GM04503 (cell line): Measurements from ENCODE around the gene SLC35E2B.
A peak's percentile ranks its signal among the peaks of the same experiment; 100 is the strongest.
"Not testable (repeated sequence)": the region's sequence is repeated elsewhere in the genome, so short reads cannot be mapped to it uniquely, and the experiment has no call there.

ENCODE experiments used
- DNase-seq: peaks from one replicate; pipeline ENCODE4 v3.0.0-alpha.2; 2012; ENCODE audit warnings: low read depth

The SLC35E2B gene

DNA sequence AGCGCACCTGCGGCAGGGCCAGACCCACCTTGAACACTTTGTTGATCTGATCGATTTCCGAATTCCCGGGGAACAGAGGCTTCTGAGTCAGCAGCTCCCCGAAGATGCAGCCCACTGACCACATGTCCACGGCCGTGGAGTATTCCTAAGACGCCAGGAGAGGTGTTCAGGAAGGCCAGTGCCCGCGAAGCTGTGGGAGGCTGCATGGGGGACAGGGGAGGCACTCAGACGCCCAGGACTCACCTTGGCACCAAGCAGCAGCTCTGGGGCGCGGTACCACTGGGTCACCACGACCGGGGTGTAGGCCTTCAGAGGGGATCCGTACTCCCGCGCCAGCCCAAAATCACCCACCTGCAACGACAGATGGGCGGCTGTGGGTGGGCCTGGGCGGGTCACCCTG lies 11.2 kb upstream of the SLC35E2B start:
- no peak for DNase-seq

- not testable (repeated sequence) for DNase-seq
Observed at GRCh38 chr1:1702506-1702905, 9.9 kb upstream of the SLC35E2B start.

DNA sequence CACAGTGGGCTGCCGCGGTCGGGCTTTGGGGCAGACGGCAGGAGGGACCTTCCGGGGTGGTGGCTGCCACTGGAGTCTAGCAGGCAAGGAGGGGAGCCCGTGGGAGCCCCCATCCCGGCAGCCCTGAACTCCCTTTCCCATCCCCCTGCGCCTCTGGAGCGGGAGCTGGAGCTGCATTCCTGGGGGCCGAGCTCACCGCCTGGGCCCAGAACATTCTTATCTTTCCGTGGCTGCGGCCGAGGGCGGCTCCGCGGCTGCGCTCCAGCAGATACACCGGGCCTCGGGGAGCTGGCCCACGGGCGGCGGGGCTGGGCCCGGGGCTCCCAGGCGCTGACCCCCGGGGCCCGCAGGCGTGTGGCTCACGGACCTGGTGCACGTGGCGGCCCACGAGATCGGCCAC lies 8.0 kb upstream of the SLC35E2B start:
- not testable (repeated sequence) for DNase-seq

DNA sequence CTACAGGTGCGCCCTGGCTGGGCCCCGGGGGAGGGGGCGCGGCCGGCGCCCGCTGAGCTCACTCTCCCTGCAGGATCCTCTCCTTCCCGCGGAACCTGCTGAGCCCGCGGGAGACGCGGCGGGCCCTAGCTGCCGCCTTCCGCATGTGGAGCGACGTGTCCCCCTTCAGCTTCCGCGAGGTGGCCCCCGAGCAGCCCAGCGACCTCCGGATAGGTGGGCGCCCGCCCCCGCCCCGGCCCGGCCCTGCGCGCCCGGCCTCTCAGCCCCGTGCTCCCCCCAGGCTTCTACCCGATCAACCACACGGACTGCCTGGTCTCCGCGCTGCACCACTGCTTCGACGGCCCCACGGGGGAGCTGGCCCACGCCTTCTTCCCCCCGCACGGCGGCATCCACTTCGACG lies 7.5 kb upstream of the SLC35E2B start:
- DNase-seq, result not testable (repeated sequence)

DNA sequence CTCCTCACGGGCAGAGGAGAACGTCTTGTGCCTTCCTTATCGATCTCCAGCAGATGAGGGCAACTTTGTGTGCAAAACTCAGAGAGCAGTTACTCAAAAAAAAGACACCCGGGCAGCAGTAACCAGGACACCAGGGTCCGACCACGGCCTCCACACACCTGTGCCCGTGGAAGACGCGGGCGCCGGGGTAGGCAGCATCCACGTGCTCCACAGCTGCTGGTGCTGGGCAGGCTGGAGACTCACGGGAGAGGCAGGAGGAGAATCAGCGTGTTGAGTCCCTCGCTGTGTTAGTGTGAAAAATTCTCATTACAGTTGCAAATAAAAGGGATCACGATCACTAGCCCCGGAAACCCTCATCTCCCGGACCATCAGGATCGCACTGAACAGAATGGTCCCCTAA lies 6.5 kb upstream of the SLC35E2B start:
- not testable (repeated sequence) for DNase-seq

DNA sequence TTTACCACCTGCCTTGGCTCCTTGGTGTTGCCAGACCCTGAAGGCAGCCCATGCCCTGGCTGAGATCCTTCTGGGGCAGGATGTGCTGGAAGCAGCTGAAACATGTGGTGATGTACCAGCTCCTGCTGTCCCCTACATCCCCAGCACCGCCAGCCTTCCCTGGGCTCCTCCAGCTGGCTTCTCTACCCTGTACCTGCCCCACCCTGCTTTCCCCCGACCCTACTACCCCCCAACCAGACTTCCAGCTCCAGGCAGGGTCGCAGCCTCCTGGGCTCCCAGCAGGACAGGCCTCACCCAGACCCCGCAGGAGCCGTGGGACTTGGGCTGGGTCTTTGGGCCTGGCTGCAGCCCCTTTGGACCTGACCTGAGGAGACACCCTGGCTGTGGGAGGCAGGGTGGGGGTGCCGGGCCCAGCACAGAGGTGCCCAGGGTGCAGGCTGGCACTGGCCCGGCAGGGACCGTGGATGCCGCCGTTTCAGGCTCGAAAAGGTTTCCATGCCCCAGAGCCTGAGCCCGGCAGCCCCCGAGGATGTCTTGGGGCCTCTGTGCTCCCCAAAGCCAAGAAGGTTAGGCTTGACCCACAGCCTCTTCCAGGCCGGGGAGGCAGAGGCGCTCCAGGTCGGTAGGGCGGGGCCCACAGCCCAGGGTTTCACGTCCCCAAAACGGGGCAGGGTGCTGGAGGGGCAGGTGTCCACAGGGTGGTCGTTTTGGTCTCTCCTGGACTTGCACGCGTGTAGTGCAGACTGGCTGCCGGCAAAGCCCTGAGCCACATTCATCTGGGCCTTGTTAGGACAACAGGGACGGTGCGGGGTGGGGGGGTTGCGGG lies 5.0 kb upstream of the SLC35E2B start:
- not testable (repeated sequence) for DNase-seq

GRCh38 chr1:1696431-1697357 lies 4.1 kb upstream of the SLC35E2B start:
- not testable (repeated sequence) for DNase-seq

DNA sequence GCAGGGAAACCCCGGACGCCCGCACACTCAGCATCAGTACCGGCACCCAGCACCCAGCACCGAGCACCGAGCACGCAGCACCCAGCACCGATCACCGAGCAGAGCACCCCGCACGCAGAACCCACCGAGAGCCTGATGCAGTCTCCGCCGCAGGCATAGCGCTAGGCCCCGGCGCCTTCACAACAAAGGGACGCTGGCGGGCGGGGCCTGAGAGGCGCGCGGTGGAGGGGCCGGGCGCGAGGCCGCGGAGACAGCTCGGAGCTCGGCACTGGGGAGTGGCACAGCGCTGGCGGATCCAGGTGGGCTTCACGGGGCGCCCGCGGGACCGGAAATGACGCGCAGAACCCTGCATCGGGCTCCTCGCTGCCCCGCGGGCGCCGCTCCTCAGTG lies 276 bp downstream of the SLC35E2B start:
- DNase-seq, result peak; percentile 8

DNA sequence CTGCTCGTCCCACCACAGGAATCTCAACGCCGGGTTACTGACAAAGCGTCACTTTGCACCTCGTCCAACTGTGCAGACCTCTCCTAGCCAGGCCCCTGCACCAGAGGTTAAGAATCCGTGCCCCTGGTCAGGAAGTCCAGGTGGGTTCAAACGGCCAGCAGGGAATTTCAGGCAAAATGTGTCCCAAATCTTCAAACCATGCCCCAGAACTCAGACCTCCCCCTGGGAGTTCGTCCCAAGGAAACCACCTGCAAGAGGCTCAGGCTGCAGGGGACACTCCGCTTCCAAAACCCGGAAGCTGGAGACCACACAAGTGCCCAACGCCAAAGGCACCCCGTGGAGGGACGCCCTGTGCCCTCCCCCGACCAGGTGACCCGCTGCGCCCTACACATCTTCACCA lies 1.2 kb downstream of the SLC35E2B start:
- not testable (repeated sequence) for DNase-seq

DNA sequence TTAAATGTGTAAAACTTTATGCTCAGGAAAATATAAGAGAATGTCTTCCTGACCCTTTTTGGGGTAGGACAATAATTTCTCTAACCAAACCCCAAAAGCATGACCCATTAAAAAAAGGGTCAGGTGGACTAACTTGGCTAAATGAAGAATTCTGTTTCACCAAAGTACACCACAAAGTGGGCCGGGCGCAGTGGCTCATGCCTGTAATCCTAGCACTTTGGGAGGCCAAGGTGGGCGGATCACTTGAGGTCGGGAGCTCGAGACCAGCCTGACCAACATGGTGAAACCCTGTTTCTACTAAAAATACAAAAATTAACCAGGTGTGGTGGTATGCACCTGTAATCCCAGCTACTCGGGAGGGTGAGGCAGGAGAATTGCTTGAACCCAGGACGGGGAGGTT lies 3.1 kb downstream of the SLC35E2B start:
- DNase-seq, result not testable (repeated sequence)

- DNase-seq, result no peak
Observed at GRCh38 chr1:1687846-1688245, 4.7 kb downstream of the SLC35E2B start.

- DNase-seq, result no peak
Observed at GRCh38 chr1:1684031-1684681, 8.4 kb downstream of the SLC35E2B start.

DNA sequence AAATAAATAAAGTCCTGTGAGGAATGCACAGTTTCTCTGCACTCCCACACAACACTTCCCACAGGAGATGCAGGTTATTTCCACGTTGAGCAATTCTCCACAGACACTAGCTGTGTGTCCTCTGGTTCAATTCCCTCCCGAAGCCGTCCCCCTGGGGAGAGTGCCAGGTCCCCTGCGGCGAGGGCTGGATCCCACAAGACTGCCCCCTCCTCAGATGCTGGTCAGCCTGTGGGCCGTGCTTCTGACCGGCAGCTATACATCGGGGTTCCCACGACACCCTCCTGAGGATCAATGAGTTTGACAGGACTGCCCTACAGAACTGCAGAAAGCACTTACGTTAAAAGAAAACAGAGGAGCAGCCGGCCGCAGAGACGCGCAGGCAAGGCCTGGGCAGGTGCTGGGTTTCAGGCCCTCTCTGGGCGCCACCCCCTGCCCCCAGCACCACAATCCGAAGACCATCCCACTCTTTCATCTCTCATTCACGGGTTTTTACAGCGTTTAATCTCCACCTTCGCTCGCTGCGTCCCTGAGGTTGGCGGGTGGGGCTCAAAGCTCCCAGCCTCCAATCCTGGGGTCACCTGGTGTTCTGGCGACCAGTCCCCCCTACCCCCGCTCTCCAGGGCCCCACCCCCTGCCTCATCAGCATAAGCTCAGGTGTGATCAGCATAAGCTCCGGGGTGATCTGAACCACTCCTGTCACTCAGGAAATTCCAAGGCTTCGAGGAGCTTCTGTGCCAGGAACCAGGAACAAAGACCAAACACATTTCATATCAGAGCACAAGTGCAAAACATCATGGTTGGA lies 9.3 kb downstream of the SLC35E2B start:
- no peak for DNase-seq

DNA sequence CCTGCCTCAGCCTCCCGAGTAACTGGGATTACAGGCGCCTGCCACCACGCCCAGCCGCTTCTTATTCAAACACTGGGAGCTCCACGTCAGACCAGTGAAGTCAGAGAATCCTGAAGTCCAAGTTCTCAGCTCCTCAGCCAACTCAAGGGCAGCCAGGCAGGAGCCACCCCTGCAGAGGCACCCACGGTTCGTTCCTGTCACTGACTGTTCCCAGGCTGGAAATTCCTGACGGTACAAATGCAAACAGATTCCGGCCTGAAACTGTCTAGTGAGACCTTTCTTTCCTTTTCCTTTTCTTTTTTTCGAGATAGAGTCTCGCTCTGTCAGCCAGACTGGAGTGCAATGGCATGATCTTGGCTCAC lies 11.7 kb downstream of the SLC35E2B start:
- no peak for DNase-seq

DNA sequence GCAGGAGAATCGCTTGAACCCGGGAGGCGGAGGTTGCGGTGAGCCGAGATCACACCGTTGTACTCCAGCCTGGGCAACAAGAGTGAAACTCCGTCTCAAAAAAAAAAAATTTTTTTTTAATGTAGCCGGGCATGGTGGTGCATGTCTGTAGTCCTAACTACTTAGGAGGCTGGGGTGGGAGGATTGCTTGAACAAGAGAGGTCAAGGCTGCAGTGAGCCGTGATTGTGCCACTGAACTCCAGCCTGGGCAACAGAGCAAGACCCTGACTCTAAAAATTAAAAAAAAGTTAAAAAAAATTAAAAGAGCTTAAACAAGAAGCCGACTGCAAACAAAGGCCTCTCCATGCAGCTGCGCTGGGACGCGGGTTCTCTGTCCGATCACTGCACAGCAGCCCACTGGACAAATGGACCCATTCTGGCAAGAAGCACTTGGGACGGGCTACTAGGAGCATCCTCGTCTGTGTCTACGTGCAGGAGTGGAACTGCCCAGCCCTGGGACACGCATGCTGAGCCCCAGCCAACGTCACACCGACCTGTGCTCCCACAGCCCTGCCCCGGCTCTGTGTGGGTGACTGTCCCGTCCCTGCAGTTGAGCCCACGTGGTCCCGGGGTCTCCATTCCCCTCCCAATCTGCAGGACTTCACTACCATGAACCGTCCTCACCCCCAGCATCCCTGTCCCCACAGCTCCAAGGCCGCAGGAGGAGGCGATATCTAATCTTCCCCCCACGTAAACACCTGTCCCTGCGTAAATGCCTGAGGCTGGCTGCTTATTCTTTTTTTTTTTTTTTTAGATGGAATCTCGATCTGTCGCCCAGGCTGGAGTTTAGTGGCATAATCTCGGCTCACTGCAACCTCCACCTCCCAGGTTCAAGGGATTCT lies 12.3 kb downstream of the SLC35E2B start:
- DNase-seq, result no peak

DNA sequence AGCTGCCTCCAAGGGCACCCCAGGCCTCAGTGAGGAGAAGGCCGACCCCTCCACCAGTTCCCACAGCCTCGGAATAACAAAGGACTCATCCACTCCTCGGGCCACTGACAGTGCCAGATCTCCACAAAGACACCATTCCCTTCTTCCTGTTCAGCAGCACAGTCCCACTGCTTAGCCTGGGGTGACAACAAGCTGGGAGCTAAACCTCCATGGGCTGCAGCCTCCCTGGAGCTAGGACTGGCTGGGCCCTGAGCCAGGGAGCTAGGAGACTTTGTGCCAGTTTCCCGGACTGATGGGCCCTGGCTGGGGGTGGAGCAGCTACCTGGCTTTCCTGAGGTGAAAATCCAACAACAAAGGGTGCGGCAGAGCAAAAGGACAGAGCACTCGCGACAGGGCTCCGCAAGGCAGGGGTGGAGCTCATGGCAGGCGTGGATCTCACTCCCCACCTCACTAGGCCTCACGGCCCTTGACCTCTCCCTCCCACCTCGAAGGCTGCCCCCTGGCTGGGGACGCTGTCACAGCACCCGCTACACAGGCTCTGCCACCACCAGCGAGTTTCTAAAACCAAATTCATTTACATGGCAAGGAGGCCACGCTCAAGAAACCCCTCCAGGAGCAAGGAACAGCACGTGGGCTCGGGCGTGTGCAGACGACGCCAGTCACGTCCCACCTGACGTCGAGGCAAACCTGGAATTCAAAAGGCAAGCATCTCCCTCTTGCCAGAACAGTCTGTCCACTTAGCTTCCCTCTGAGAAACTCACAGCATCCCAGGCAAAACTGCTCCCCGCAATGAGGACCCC lies 13.8 kb downstream of the SLC35E2B start:
- no peak for DNase-seq

- no peak for DNase-seq
Observed at GRCh38 chr1:1677718-1678580, 14.6 kb downstream of the SLC35E2B start.

GRCh38 chr1:1676087-1676486 lies 16.5 kb downstream of the SLC35E2B start:
- not testable (repeated sequence) for DNase-seq

DNA sequence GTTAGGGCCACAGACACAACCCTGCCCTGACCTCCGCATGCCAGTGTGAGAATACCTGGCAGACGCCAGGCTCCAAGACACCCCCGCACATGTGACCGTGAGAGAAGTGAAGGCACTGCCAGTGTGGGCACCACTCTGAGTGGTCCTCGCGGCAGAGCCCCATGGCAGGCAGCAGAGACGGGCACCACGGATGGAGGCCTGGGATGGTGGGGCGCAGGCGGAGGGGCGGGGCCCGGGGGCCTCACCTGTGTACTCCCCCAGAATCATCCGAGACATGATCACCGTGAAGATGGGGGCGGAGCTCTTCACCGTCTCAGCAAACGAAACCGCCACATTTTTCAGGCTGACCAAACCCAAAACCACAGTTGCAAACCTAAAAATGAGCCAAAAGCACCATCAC lies 17.4 kb downstream of the SLC35E2B start:
- not testable (repeated sequence) for DNase-seq
